ENCODE data around the gene MIEF2. TPM values are rescaled to one million over a fixed set of nuclear protein-coding genes. Genes with fewer than 3 reads are reported as not detected.
A peak's percentile ranks its signal among the peaks of the same experiment; 100 is the strongest.

Gene MIEF2
- total and polyA plus RNA-seq, 2 experiments from 2014 or later: 37.3 to 101 TPM

DNA sequence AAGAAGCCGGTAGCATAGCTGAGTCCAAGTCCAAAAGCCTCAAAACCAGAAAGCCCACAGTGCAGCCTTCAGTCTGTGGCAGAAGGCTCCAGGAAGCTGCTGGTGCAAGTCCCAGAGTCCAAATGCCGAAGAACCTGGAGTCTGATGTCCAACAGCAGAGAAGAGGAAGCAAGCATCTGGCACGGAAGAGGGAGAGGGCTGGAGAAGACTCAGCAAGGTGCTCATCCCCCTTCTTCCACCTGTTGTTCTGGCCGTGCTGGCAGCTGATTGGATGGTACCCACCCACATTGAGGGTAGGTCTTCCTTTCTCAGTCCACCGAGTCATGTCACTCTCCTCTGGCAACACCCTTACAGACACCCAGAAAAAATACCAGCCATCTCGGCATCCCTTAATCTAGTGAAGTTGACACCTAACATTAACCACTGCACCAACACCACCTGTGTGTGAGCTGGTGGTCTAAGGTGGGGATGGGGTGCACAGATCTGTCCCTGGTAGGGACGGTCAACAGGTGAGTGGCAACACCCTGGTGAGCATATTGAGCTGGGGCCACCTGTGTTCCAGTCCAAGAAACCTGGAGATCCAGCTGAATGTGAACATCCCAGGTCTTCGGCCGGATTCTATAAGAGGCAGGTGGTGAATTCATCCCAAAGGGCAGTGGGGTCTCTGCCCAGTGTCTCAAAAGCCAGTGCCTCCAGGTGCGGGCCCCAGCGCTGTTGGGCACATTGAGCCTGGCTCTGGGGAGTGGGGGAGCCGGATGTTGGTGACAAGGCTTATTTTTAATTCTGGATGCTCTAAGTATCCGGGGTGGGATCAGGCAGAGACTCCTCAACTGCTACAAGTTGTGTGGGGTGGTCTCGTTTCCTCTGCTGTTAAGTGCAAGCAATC lies 9.8 kb downstream of the MIEF2 start:
- H3K27ac ChIP-seq: peak overlapping the region; percentile 43
- H3K27me3 ChIP-seq: no peaks in the 10 kb centered on the region
- no peak overlapping the region for H3K4me3 ChIP-seq
- H3K4me1 ChIP-seq (ENCODE audit: low read depth): peaks cover 9% of the 10 kb centered on the region
- H3K36me3 ChIP-seq: peaks cover 17% of the 10 kb centered on the region
- TF ChIP-seq, protein P1, sequence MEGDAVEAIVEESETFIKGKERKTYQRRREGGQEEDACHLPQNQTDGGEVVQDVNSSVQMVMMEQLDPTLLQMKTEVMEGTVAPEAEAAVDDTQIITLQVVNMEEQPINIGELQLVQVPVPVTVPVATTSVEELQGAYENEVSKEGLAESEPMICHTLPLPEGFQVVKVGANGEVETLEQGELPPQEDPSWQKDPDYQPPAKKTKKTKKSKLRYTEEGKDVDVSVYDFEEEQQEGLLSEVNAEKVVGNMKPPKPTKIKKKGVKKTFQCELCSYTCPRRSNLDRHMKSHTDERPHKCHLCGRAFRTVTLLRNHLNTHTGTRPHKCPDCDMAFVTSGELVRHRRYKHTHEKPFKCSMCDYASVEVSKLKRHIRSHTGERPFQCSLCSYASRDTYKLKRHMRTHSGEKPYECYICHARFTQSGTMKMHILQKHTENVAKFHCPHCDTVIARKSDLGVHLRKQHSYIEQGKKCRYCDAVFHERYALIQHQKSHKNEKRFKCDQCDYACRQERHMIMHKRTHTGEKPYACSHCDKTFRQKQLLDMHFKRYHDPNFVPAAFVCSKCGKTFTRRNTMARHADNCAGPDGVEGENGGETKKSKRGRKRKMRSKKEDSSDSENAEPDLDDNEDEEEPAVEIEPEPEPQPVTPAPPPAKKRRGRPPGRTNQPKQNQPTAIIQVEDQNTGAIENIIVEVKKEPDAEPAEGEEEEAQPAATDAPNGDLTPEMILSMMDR (IDR thresholded peaks at IDR 0.05; ENCODE audit: low read depth, low read length): no peak
- no peaks in the 10 kb centered on the region for H3K9me3 ChIP-seq (ENCODE audit: low read depth)
- DNase-seq (ENCODE audit: low read depth in 1 of 2, low spot score in 1 of 2): no peak

DNA sequence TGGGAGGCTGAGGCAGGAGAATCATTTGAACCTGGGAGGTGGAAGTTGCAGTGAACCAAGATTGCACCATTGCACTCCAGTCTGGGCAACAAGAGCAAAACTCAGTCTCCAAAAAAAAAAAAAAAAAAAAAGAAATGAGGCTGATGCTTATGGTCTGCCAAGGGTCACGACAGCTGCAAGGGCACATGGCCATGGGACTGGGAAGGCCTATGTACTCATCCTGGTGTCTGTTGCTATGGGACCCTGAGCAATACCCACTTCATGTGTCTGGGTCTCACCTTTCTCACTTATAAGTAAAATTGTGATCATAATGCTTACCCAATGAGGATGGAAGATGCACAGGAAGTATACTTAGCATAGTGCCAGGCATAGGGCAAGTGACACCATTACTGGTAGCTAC lies 16.6 kb downstream of the MIEF2 start:
- H3K4me1 ChIP-seq (ENCODE audit: low read depth): no peaks in the 10 kb centered on the region
- H3K36me3 ChIP-seq: peaks cover 49% of the 10 kb centered on the region
- H3K27ac ChIP-seq: no peak overlapping the region
- H3K9me3 ChIP-seq (ENCODE audit: low read depth): no peaks in the 10 kb centered on the region
- DNase-seq (ENCODE audit: low read depth in 1 of 2, low spot score in 1 of 2): no peak
- TF ChIP-seq, protein P1 (IDR thresholded peaks at IDR 0.05; ENCODE audit: low read depth, low read length): no peak
- no peak overlapping the region for H3K4me3 ChIP-seq
- no peaks in the 10 kb centered on the region for H3K27me3 ChIP-seq

DNA sequence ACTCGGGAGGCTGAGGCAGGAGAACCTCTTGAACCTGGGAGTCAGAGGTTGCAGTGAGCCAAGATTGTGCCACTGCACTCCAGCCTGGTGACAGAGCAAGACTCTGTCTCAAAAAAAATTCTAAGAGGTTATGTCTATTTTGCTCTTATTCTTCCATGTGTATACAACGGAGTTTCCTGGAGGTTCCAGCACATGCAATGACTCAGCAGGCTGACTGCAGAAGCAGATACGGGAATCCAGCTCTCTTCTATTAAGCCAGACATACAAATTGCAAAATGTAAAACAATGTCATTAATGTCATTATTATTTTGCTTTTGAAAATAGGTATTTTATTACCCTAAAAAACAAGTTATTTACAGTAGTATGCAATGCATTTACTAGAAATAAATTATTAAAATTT lies 18.4 kb downstream of the MIEF2 start:
- Histone ChIP-seq H3K4me1 (ENCODE audit: low read depth) (no peaks in the 10 kb centered on the region), H3K9me3 (ENCODE audit: low read depth) (no peaks in the 10 kb centered on the region), H3K27me3 (no peaks in the 10 kb centered on the region), H3K36me3 (peaks cover 60% of the 10 kb centered on the region), H3K27ac (no peak overlapping the region), H3K4me3 (no peak overlapping the region)
- DNase-seq (ENCODE audit: low read depth in 1 of 2, low spot score in 1 of 2): peak in 1 of 2 donors; percentile 61
- TF ChIP-seq, protein P1 (IDR thresholded peaks at IDR 0.05; ENCODE audit: low read depth, low read length): no peak

DNA sequence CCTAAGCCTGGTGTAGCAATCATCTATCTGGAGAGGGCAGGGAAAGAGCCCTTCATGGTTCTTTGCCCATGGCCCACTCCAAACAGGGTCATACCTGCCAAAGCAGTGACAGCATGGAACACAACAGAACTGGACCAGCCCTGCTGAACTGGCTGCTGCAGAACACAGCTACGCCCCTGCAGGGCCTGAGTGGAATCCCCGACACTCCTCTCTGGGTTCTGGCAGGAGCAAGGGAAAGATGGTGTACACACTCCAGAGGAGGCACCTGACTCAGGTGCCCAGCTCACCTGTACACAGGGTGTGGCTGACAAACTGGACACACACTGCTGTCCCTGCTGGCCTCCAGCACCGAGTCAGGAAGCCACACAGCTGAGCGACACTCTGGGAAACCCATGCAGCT lies 19.8 kb downstream of the MIEF2 start:
- DNase-seq (ENCODE audit: low read depth in 1 of 2, low spot score in 1 of 2): no peak
- Histone ChIP-seq H3K4me1 (ENCODE audit: low read depth) (no peaks in the 10 kb centered on the region), H3K9me3 (ENCODE audit: low read depth) (no peaks in the 10 kb centered on the region), H3K36me3 (peaks cover 62% of the 10 kb centered on the region), H3K27me3 (no peaks in the 10 kb centered on the region), H3K27ac (no peak overlapping the region), H3K4me3 (no peak overlapping the region)
- TF ChIP-seq, protein P1 (IDR thresholded peaks at IDR 0.05; ENCODE audit: low read depth, low read length): no peak

DNA sequence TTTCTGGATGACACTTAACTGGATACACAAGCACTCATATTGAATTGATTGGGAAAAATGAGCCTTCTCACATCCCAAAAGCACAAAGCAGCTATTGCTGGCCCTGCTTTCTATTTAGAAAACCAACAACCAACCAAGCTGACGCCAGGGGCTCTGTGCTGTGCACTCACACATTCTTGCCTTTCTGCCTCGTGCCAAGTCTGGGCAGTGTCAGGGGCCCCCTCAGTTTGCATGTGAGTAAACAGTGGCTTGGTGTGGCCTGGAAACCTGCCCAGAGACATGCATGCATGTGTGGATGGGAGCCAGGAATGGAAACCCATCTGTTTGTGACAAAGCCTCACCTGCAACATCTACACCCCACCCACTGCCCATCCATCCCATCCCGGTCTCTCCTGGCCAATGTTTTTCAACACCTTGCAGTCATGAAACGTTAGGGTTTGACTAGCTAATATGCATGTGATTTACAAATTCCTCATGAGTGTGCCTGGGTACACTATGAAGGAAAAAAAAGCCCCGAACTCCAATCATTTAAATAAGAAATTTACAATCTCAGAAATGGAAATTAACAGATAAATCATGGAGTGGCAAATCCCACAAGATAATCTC lies 20.4 kb downstream of the MIEF2 start:
- Histone ChIP-seq H3K9me3 (ENCODE audit: low read depth) (no peaks in the 10 kb centered on the region), H3K4me1 (ENCODE audit: low read depth) (no peaks in the 10 kb centered on the region), H3K27me3 (no peaks in the 10 kb centered on the region), H3K27ac (no peak overlapping the region), H3K36me3 (peaks cover 67% of the 10 kb centered on the region), H3K4me3 (no peak overlapping the region)
- TF ChIP-seq, protein P1 (IDR thresholded peaks at IDR 0.05; ENCODE audit: low read depth, low read length): no peak
- DNase-seq (ENCODE audit: low read depth in 1 of 2, low spot score in 1 of 2): peak in 1 of 2 donors; percentile 14
